HepG2 (cell line): Measurements from ENCODE around the gene POLRMT. TPM values are rescaled to one million over a fixed set of nuclear protein-coding genes. Genes with fewer than 3 reads are reported as not detected.

ENCODE experiments used
- BHLHE40 ChIP-seq: IDR thresholded peaks from 2 replicates; pipeline ENCODE4 v1.6.1; 2011; ENCODE audit warnings: low read length, improper control_type of control experiment
- CCAR2 ChIP-seq: fragments of 200-400 bp; formaldehyde crosslinking; optimal IDR thresholded peaks from 2 replicates; pipeline ENCODE3; 2018; ENCODE audit warnings: low read depth, mild to moderate bottlenecking, low read length, moderate library complexity
- DMAP1 ChIP-seq: IDR thresholded peaks from 2 replicates; pipeline ENCODE4 v1.6.1; 2016
- MED1 ChIP-seq: sonication (generic); formaldehyde crosslinking; IDR thresholded peaks from 2 replicates; pipeline ENCODE4 v1.4.0; 2020; ENCODE audit warnings: missing genetic modification reagents
- MYC ChIP-seq: sonication (generic); formaldehyde crosslinking; IDR thresholded peaks from 2 replicates; pipeline ENCODE4 v1.9.0; 2021; ENCODE audit warnings: missing genetic modification reagents, borderline replicate concordance
- RFXAP ChIP-seq: sonication (generic); formaldehyde crosslinking; IDR thresholded peaks from 2 replicates; pipeline ENCODE4 v1.4.0; 2020; ENCODE audit warnings: missing genetic modification reagents, borderline replicate concordance
- SAFB2 ChIP-seq: sonication (generic); formaldehyde crosslinking; IDR thresholded peaks from 2 replicates; pipeline ENCODE4 v1.5.1; 2020; ENCODE audit warnings: missing genetic modification reagents, low read depth, mild to moderate bottlenecking, borderline replicate concordance
- SMAD1 ChIP-seq: sonication (generic); formaldehyde crosslinking; IDR thresholded peaks from 2 replicates; pipeline ENCODE4 v1.4.0; 2020; ENCODE audit warnings: missing genetic modification reagents, low read depth, mild to moderate bottlenecking, borderline replicate concordance
- SOX13 ChIP-seq, 3 experiments: fragments of 450-650 bp in 1 of 3; sonication (generic) in 1 of 3; formaldehyde crosslinking in 1 of 3; IDR thresholded peaks in 2 of 3; conservative IDR thresholded peaks in 1 of 3; 2 replicates each; pipeline versions ENCODE4 v1.5.0 to v1.6.1; 2016 to 2020; ENCODE audit warnings: antibody characterized with exemption in 1 of 3, mild to moderate bottlenecking in 1 of 3, missing compliant biosample characterization in 1 of 3, missing genetic modification reagents in 1 of 3, moderate library complexity in 1 of 3
- SPEN ChIP-seq: sonication (generic); formaldehyde crosslinking; IDR thresholded peaks from 2 replicates; pipeline ENCODE4 v1.5.1; 2020; ENCODE audit warnings: low read depth, mild to moderate bottlenecking, missing genetic modification reagents
- ZFX ChIP-seq: sonication (generic); formaldehyde crosslinking; IDR thresholded peaks from 2 replicates; pipeline ENCODE4 v1.4.0; 2020; ENCODE audit warnings: mild to moderate bottlenecking, low read depth, missing genetic modification reagents, moderate library complexity
- ZNF12 ChIP-seq: sonication (generic); formaldehyde crosslinking; IDR thresholded peaks from 2 replicates; pipeline ENCODE4 v1.5.0; 2020; ENCODE audit warnings: missing genetic modification reagents
- ZNF382 ChIP-seq: sonication (generic); formaldehyde crosslinking; IDR thresholded peaks from 2 replicates; pipeline ENCODE4 v1.5.0; 2020; ENCODE audit warnings: missing genetic modification reagents, mild to moderate bottlenecking, borderline replicate concordance
- ZNF501 ChIP-seq: sonication (generic); formaldehyde crosslinking; IDR thresholded peaks from 2 replicates; pipeline ENCODE4 v1.5.1; 2020; ENCODE audit warnings: mild to moderate bottlenecking, moderate library complexity, missing genetic modification reagents
- ZNF510 ChIP-seq: sonication (generic); formaldehyde crosslinking; IDR thresholded peaks from 2 replicates; pipeline ENCODE4 v1.4.0; 2020; ENCODE audit warnings: low read depth, mild to moderate bottlenecking, missing genetic modification reagents
- ZNF598 ChIP-seq: sonication (generic); formaldehyde crosslinking; IDR thresholded peaks from 2 replicates; pipeline ENCODE4 v1.5.1; 2020; ENCODE audit warnings: mild to moderate bottlenecking, missing genetic modification reagents, borderline replicate concordance
- ZNF607 ChIP-seq: sonication (generic); formaldehyde crosslinking; IDR thresholded peaks from 2 replicates; pipeline ENCODE4 v1.5.1; 2020; ENCODE audit warnings: missing genetic modification reagents, mild to moderate bottlenecking, borderline replicate concordance
- ZNF609 ChIP-seq: sonication (generic); formaldehyde crosslinking; IDR thresholded peaks from 2 replicates; pipeline ENCODE4 v1.4.0; 2020; ENCODE audit warnings: mild to moderate bottlenecking, missing genetic modification reagents, borderline replicate concordance
- polyA plus RNA-seq, 8 experiments: library from polyadenylated mRNA; depleted of rRNA in 3 of 8; stranded (reverse) in 7 of 8; unstranded in 1 of 8; fragments of >200 nt; fragmentation: Illumina TruSeq in 4 of 8; extraction: Trizol in 4 of 8; gene quantifications; 2 replicates each; pipeline versions ENCODE4 v1.2.1 to v1.2.3, GENCODE V29; 2011 to 2016; ENCODE audit warnings: low read depth in 4 of 8, missing spikeins in 1 of 8, mixed read lengths in 1 of 8; ENCODE audit not compliant: insufficient read depth in 1 of 8
- total RNA-seq, 5 experiments: library from RNA; depleted of rRNA; stranded (reverse); fragments of >200 nt; fragmentation: Illumina TruSeq; extraction: Trizol; gene quantifications; 2 replicates each; pipeline ENCODE4 v1.2.3, GENCODE V29; 2016; ENCODE audit warnings: low read depth in 1 of 5
- TF ChIP-seq, protein P1 (sequence below): sonication (generic); formaldehyde crosslinking; IDR thresholded peaks from 2 replicates; pipeline ENCODE4 v1.4.0; 2020; ENCODE audit warnings: missing genetic modification reagents
- TF ChIP-seq, protein P2 (sequence below): IDR thresholded peaks from 2 replicates; pipeline ENCODE4 v1.6.1; 2016
- TF ChIP-seq, protein P3 (sequence below): sonication (generic); formaldehyde crosslinking; IDR thresholded peaks from 2 replicates; pipeline ENCODE4 v1.4.0; 2020; ENCODE audit warnings: mild to moderate bottlenecking, missing genetic modification reagents

POLRMT gene
- total and polyA plus RNA-seq, 2 of the 13 experiments (the other 11 are each of a cell fraction or from before 2014, with no cell fraction given): 78.0 to 101 TPM

DNA sequence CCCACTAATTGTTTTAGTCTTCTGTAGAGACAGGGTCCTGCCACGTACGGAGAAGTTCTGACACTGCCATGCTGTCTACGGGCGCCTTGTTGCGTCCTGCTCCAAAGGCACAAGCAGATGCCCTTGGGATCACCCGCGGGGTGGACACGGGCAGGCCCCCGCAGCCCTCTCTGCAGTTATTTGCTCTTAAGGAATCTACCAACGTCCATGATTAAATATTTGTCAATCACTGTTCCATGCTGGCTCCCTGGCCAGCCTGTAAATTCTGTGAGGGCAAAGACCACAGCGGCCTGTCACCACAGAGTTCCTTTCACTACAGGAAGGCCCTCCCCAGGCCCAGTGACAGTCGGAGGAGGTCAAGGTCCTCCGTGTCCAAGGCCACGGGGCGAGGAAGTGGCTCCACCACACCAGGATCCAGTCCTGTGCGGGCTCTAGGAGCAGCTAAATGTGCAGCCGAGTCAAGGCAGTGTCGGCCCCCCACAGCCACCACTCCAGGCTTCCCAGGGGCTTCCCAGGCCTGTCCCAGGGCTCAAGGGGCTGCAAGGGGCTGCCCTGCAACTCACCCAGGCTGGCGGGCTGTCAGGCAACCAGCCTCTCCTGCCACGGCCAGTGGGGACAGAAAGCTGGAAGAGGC is 27.6 kb upstream of the POLRMT start (continued):
- TF ChIP-seq ZFX (CRISPR knock-in tag) (peak; percentile 96), DMAP1 (CRISPR knock-in tag) (peak; percentile 49; the same call in 1 of the 2 replicates), ZNF609 (peak; percentile 81), RFXAP (CRISPR knock-in tag) (peak; percentile 52), CCAR2 (no peak), BHLHE40 (no peak; the same call in 1 of the 2 replicates), ZNF607 (CRISPR knock-in tag) (no peak), ZNF382 (no peak), MED1 (CRISPR knock-in tag) (peak; percentile 94), MYC (peak; percentile 69; the same call in 1 of the 2 replicates), ZNF598 (CRISPR knock-in tag) (no peak), SPEN (peak; percentile 87; the same call in 1 of the 2 replicates), ZNF12 (CRISPR knock-in tag) (no peak), ZNF510 (peak; percentile 17; the same call in 1 of the 2 replicates), SOX13 (IDR thresholded peaks at IDR 0.05) (no peak), SOX13 (CRISPR knock-in tag; conservative IDR thresholded peaks at IDR 0.05 in 1 of 2, IDR thresholded peaks at IDR 0.05 in 1 of 2) (peak in 1 of 2 experiments; percentile 76; a peak in 2 of 4 replicates), SAFB2 (CRISPR knock-in tag) (no peak), ZNF501 (CRISPR knock-in tag) (peak; percentile 46), SMAD1 (CRISPR knock-in tag) (no peak)
- TF ChIP-seq, protein P1, sequence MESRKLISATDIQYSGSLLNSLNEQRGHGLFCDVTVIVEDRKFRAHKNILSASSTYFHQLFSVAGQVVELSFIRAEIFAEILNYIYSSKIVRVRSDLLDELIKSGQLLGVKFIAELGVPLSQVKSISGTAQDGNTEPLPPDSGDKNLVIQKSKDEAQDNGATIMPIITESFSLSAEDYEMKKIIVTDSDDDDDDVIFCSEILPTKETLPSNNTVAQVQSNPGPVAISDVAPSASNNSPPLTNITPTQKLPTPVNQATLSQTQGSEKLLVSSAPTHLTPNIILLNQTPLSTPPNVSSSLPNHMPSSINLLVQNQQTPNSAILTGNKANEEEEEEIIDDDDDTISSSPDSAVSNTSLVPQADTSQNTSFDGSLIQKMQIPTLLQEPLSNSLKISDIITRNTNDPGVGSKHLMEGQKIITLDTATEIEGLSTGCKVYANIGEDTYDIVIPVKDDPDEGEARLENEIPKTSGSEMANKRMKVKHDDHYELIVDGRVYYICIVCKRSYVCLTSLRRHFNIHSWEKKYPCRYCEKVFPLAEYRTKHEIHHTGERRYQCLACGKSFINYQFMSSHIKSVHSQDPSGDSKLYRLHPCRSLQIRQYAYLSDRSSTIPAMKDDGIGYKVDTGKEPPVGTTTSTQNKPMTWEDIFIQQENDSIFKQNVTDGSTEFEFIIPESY (CRISPR knock-in tag): peak; percentile 48
- TF ChIP-seq, protein P2, sequence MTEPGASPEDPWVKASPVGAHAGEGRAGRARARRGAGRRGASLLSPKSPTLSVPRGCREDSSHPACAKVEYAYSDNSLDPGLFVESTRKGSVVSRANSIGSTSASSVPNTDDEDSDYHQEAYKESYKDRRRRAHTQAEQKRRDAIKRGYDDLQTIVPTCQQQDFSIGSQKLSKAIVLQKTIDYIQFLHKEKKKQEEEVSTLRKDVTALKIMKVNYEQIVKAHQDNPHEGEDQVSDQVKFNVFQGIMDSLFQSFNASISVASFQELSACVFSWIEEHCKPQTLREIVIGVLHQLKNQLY (CRISPR knock-in tag): peak; percentile 63; the same call in 1 of the 2 replicates
- TF ChIP-seq, protein P3, sequence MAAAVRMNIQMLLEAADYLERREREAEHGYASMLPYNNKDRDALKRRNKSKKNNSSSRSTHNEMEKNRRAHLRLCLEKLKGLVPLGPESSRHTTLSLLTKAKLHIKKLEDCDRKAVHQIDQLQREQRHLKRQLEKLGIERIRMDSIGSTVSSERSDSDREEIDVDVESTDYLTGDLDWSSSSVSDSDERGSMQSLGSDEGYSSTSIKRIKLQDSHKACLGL (CRISPR knock-in tag): peak; percentile 35; the same call in 1 of the 2 replicates
